ENCODE measurements around the gene ST6GALNAC3.
A peak's percentile ranks its signal among the peaks of the same experiment; 100 is the strongest.

Gene ST6GALNAC3

DNA sequence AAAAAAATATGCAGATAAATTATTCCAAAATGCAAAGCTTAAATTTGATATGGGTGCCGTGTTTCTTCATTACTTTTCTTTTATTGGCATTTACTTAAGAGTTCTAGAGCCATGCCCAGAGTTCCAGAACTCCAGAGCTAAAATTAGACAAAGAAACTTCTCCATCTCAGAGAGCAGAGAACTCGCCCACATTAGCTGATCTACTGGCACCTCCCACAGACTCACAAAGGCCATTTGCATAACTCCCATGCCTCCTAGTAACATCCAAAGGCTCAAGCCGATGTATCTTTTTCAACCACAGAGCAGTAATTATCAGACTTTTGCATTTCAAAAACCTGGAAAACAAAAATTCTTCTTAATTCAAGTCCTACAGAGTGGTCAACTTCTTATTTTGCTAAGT is 468.9 kb downstream of the ST6GALNAC3 start:
- DNase-seq, result no peak

DNA sequence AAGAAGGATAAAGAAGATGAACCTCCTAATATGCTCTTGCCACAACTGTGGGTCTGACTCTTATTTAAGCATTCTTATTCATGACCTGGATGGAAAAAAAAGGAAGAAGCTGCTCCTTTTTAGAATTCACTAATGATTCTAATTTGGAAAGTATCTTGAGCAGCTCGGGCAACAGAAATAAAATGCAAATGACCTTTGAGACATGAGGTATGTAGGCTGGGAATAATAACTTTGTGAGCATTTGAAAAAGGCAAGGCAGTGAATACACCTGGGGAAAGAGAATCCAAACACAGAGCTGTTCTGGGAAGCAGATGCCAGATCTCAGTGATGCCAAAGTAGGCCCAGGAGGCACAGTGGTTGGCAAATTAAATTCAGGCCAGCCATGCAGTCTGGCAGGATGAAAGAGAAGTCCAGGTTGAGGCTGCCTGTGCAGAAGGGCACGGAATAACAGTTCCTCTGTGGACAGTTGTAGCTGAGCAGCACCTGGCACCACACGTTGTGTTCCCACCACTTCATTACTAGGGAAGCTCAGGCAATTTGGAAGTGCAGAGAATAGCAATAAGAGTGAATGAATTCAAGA is 471.9 kb downstream of the ST6GALNAC3 start:
- no peak for DNase-seq

DNA sequence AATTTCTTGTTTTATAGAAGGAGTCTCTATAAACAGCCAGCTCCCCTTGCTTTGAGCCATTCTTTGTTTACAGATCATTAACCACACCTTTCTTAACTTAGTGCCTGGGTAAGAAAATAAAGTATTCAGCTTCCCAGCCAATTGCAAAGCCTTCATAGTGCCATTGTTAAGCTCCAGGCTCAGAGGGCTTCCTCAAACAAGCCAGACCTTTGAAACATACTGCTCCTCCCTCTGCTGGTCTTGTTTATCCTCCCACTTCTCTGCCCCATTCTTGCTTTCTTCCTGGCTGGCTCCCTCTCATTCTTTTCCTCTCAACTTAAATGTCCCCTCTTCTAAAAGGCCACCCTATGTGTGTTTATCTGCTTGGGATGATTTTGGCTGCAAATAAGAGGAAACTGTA is 473.4 kb downstream of the ST6GALNAC3 start:
- peak; percentile 28 for DNase-seq

DNA sequence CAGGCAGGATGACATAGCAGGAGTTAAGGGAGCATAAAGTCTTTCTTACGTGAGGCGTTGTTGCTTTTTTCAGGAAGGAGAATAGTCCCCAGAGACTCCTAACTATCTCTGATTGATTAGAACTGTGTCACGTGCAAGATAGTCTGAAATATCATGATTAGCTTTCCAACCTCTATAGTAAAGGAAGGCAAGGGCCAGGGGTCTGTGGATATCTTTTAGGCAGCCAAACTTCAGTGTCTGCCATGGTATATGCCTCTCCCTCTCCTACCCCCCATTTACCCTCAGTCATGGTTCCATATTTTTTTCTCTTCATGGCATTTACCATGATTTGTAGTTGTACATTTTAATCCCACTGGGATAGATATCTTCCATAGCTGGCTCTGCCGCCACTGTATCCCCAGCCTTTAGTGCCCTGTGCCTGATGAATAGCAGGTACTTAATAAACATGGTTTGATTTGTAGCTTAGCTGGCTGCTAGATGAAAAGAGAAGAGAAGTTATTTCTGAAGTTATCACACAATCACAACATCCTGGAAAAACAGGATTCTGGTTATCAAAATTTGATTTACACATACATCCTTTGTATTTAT is 474.1 kb downstream of the ST6GALNAC3 start:
- no peak for DNase-seq

DNA sequence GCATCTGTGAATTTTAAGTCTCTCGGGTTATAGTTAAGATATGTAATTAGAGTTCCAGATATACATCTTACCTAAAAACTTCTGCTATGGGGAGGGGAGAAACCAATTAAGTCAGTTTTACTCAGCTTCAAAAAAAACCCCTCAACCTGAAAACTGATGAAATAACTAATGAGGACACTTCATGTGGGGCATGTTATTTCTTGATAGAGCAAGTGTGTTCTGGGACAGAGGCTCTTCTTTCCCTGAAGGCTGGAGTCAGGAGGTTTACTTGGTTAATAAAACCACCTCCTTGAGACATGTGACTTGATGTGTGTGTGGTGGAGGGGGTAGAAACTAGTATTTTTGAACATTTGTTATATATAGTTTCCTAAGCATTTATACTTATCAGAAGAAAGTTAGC is 479.7 kb downstream of the ST6GALNAC3 start:
- DNase-seq, result no peak

DNA sequence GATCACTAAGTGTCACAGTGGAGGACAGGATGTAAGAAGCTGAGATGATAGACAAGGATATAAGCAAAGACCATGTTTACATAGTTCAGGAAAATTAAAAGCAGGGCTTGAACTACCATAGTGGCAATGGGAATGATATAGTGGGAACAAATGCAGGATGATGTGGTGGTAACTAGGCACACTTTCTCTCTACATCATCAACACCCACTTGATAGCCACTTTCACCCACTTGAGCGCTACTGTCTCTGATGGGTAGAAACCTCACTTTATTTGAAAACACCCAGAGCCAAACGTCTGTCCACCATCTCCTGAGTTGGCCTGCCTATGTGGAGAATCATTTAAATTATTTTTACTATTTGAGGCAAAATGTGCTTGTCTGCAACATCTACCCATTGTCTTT is 487.7 kb downstream of the ST6GALNAC3 start:
- no peak for DNase-seq

DNA sequence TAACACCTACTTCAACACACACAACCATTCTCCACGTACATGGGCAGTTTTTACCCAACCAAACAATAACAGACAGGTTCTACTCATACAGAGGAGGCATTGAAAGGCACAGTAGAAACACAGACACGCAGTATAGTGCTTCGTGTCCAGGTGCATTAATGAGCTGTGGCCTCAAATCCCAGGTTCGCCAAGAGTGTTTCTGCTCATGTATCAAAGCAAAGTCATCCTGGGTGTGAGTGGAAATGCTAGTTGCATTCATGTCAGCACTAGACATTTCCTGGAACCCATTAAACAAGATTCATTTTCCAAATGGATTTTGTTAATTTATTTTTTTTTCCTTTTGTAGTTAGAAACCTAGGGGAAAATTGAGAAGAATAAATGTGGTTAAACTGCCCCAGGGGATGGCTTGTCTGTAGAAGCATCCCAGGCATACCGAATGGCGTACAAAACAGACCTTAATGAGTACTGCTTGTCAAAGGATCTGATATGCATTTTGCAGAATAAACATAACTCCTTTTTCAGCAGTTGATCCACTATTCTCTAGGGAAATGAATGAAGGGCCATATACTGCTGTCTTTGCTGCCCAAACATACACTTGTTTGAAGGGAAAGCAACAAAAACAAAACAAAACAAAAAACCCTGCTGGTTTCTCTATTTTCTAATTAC is 494.2 kb downstream of the ST6GALNAC3 start:
- peak; percentile 11 for DNase-seq

DNA sequence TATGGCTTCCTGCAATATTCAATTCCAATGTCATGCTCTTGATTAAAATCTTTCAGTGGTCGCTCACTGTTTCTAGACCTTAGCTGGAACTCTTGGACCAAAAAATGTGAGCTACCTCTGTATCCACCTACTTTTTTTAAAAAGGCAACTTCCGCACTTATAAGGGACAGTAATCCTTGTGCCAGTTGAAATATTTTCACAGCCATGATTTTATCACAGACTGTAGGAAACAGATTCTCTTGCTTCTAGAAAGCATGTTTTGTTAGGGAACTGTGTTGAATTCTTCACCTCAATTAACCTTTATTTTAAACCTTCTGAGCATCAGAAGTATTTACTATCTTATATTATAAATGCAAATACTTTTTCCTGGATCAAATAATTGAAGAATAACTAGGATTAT is 496.7 kb downstream of the ST6GALNAC3 start:
- no peak for DNase-seq

DNA sequence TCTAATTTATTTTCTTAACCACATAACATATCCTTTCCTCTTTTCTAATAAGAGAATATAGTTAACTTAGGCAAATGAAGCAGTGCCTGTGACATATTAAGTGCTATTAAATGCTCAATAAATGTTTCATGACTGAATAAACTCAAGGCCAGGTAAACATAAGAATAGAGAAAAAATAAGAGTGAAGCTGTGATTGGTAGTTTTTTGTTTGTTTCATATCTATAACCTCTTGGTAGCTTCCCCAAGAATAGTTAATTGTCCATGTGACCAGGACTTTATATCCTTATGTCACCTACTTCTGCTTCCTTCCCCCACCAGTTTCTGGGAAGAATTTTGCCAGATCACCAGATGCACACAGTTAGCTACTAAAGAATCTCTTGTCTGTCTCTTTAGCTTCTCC is 497.7 kb downstream of the ST6GALNAC3 start:
- no peak for DNase-seq

DNA sequence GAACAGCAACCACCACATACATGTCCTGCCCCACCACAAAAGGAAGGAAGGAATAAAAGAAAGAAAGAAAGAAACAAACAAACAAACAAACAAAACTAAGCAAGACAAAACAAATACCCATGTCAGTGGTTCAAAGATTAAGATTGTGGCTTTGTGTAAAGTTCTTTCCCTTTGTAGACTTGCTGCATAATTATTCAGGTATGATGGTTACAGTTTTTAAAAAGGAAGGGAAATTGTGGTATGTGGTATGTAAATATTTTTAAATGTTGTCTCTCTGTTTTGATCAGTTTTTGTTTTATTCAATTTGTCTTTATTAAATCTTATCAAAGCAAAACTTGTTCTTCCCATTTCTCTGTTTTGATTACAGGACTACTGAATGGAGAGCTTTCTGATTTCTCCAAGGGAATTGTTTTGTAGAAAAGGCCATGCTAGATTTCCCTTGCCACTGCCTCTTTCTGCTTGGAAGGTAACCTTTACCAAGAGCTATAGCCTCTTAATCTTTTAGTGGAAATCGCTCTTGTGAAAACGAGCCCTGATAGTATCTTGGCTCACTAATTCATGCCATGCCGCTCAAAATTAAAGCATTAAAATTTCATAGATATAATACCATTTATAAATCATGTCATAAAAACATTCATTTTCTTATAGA is 502.5 kb downstream of the ST6GALNAC3 start:
- no peak for DNase-seq

DNA sequence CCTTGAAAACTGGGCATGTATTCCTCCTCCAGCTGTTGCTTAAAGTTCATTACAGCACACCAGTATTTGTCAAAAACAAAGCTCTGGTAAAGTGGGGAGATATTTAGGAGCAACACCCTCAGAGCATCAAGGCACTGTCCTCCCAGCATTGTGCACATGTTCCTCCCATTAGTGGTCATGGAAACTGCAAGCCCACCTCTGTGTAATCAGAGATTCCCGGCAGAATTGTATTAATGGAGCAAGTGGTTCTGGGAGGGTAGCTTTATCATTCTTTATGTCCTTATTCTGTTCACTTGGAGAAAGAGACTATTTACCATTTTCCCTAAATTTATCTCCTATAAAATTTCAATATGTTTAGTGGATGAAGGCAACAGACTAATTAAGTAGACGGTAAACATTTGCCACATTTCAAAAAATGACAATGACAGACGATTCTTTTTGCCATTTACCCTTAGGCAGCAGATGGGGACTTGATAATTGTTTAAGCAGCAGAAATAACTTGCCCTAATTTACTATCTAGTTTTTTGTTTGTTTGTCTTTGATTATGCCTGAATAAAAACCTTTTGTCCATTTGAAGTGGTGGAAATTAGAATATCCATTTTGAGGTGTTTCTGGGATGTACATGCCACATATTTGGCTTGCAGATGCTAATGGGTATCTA is 503.1 kb downstream of the ST6GALNAC3 start:
- DNase-seq, result peak; percentile 68

DNA sequence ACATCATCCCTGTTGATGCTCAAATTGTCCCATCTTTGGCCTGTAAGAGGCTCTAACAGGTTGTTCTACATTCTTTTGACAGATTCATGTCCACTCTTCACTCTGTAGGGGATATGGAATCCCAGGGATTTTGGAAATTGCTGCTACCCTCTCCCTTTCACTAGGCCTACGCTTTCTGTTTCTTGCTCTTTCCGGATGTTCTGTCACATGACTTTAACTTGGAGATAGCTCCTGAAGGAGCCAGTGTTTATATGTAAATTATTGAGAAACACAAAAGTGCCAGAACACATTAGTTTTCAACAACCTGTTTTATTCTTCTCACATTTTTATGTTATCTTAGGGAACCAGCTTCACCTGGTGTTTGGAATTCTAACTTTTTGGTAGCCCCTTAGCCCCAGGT is 505.7 kb downstream of the ST6GALNAC3 start:
- no peak for DNase-seq

DNA sequence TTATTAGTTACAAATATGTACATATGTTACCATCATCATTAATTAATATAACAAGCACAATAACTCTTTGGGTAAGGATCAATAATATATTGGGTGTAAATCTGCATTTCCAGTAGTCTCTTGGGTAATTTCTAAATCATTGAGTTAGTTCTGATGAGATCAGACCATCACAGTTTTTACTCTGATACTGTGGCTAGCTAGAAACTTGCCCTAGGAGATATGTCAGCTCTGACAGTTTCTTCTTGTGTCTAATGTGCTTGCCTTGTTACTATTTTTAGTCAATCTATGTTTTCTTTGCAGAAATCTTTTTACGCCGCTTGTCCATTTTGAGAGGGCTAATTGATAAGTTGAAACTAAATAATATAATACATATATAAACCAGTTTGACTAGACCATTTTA is 507.2 kb downstream of the ST6GALNAC3 start:
- no peak for DNase-seq

DNA sequence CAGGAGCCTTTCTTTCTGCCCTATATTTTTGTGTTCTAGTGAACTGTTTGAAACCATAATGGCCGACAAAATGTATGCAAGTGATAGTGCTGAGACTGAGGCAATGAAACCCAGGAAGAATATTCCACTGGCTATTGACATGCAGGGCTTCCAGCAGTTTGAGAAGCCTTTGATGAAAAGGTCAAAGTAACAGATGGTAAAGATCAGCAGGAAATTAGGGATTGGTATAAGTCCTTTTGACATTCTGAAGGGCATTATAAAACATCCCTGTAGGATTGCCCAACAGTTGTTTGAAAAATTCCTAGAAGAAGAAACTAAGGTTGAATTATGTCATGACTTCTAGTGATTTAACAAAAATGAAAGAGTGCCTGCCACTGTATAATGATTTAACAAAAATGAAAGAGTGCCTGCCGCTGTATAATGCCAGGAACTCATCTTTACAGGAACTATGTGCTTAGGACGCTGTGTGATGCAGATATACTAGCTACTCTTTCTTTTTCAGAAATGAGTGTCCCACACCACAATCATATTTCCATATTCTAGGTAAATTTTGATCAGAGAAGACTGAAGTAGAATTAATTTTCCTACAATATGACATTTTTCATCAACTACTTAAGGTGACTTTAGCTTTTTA is 508.8 kb downstream of the ST6GALNAC3 start:
- DNase-seq, result no peak

DNA sequence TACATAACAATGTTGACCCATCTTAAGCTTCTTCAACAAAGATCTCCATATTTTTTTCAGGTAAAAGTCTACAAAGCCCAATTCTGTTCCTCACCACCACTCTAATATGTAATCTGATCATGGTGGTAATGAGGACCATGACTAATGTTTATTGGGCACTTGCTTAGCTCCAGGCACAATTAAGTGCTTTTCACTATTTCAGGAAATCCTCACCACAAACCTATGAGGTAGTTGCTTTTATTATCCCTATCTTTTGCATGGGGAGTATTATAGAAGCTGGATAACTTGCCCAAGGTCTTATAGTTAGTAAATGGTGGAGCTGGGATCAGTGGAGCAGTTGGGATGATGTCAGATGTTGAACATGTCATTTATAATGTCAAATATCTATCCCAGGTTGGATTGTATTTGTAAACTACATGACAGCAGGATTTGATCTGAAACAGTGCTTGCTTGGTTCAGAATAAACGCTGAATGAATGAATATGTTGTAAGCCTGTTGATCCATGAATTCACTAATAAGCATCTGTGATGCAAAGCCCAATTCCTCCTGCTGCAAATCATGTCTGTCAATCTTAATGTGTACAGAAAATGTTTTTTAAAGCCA is 509.4 kb downstream of the ST6GALNAC3 start:
- DNase-seq, result no peak

DNA sequence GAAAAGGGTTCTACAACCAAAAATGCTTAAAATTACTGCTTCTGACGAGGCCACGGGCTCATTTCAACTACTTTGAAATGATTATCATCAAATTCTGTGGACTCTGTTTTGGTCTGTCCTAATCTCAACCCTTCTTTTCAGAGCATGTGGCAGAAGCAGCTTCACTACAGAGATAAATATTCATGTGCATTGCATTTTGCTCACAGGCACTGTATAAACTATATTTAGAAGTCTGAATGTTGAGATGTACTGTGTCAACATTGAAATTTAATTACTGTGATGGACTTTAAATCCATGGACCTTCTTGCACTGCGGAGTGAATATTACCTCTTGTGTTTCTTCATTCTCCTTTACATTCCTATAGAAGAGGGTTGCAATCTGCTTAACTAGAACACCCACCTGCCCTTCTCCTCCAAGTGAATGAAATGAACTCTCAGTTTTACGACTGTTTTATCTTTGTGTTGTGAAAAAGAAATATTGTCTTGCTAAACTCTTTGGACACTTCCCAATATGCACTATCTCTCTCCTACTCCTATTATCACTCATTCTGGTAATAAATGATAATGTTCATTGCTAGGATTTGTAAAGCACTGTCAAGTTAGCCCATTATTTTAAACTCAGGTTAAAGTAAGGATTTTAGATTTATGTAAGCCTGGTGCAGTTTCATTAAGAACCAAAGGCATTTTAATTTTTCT is 511.6 kb downstream of the ST6GALNAC3 start:
- DNase-seq, result no peak

DNA sequence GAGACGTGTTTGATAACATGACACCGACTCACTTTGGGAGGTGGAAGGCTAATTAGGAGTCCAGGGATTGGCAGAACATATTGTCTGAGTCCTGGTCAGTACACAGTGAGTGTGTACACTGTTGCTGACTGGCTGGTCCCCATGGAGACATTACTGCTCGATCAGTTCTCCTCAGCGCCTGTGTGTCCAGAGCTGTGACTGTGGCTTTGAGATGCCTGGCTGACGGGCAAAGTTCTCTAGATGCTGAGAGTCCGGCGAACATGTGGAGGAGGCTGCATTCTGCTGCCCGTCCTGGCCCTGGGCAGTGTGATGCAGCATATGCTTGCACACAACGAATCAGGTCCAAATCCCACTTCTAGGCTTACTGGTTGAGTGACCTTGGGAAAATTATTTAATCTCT is 512.7 kb downstream of the ST6GALNAC3 start:
- peak; percentile 88 for DNase-seq

DNA sequence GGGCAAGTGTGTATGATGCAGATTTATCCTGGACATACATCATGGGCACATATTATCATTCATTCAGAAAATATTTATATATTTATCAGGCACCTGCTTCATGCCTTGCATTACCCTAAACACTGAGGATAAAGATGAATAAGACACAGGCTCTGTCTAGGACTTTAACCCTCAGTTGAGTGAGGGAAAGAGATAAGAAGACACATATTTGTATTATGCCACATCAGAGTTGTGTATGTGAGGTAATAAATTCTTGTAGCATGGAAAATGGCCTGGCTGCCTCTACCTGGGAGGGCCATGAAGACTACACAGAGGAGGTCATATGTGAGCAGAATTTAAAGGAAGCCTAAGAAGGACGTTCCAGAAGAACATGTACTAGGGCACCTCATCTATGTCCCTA is 516.9 kb downstream of the ST6GALNAC3 start:
- DNase-seq, result no peak

DNA sequence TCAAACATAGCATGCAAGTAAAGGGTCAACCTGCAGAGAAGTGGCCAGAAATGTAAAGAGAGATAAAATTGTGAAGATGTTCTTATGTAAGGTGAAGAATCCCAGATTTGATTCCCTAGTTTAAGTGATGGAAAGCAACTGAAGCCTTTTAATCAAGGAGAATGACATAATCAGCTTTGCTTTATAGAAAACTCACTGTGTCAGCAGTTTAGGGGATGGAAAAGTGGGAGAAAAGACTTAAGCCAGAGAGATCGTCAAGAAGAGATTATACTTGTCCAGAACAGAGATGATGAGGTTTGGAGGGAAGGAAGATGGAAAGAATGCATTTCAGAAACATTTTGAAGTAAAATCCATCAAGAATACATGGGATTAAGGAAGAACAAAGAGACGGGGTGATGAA is 517.4 kb downstream of the ST6GALNAC3 start:
- DNase-seq, result no peak

DNA sequence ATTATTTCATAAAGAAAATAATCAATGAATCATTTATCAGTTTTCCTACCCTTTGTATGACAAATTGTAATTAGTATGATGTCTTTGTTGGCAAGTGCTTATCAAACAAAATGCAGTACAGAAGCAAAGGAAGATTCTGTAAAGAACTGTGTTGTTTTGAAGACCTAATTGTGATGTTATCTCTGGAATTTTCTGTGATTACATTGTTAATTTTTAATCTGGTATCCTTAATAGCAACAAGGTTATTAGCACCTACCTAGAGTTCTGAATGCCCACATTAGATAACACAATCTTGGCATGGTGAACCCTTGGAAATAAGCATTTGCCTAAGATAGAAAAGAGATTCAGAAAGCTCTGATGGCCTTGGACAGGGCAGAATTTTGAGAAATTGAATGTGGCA is 518.6 kb downstream of the ST6GALNAC3 start:
- DNase-seq, result no peak

DNA sequence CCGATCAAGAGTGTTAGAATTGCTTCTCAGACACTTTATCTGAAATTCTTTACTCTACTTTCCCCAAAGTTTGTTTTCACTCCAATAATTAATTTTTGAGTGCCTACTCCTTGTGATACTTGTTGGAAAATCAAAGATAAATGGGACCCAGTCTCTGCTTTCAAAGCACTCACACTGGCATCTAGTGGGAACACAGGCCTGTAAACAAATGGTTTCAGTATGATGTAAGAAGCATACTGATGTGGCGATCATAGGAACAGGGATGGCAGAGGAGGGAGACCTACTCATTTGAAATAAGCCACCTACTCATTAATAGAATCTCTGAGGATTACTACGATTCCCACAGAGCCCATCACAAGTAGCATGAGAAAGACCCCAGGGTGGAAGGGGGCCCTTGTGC is 519.1 kb downstream of the ST6GALNAC3 start:
- no peak for DNase-seq

DNA sequence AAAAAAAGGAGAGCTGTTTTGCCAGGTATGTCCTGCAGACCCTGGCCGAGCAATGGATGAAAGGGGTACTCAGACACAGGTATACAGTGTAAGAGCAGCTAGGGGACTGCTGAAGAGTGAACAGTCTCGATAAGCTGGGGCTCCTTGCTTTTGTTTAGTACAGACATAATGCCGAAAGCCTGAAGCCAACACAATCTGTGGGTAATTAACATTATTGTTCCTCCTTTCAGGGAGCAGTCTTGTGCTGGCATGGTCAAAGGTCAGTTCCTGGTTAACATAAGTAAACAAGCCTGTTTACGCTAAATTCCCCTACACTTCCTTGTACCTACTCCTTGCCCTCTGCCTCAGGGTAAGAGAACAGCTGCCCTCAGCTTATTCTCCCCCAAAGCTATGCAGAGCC is 520.5 kb downstream of the ST6GALNAC3 start:
- DNase-seq, result no peak
